Loucy (cell line): Measurements from ENCODE around the gene TOR4A.

ENCODE experiments used
- EZH2phosphoT487 ChIP-seq: fragments of 200-600 bp; IDR thresholded peaks from 2 replicates; pipeline ENCODE4 v1.6.1; 2018; ENCODE audit warnings: antibody characterized with exemption, mild to moderate bottlenecking, moderate library complexity, borderline replicate concordance
- TF ChIP-seq, protein P1 (sequence below): fragments of 200-600 bp; sonication (generic); conservative IDR thresholded peaks from 2 replicates; pipeline ENCODE4 v1.5.1; 2014; ENCODE audit warnings: mild to moderate bottlenecking, antibody characterized with exemption, low read length

DNA sequence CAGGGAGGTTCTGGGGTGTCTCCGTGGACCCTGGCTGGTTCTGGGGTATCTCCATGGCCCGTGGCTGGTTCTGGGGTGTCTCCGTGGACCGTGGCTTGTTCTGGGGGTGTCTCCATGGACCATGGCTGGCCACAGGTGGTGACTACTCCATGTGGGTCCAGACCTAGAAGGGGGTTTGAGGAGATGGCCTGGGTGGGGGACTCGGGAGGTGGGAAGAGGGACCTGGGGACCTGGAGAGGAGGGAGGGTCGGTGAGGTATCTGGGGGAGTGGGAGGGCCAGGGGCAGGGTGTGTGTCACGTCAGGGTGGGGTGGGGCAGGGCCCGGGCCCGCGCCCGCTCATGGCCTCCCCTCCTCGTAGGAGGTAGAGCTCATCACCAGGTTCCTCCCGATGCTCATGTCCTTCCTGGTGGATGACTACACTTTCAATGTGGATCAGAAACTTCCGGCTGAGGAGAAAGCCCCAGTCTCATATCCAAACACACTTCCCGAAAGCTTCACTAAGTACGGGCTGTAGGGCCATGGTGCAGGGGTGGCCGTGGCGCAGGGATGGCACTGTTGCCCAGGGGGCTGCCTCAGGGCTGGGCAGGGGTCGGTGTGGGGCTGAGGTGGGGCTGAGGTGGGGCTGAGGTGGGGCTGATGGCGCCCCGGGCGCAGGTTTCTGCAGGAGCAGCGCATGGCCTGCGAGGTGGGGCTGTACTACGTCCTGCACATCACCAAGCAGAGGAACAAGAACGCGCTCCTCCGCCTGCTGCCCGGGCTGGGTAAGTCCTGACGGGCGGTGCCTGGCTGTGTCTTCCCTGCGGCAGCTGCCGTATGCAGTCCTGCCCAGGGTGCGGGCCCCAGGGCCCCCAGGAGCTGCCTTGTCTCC lies 10.7 kb upstream of the TOR4A start:
- TF ChIP-seq, protein P1, sequence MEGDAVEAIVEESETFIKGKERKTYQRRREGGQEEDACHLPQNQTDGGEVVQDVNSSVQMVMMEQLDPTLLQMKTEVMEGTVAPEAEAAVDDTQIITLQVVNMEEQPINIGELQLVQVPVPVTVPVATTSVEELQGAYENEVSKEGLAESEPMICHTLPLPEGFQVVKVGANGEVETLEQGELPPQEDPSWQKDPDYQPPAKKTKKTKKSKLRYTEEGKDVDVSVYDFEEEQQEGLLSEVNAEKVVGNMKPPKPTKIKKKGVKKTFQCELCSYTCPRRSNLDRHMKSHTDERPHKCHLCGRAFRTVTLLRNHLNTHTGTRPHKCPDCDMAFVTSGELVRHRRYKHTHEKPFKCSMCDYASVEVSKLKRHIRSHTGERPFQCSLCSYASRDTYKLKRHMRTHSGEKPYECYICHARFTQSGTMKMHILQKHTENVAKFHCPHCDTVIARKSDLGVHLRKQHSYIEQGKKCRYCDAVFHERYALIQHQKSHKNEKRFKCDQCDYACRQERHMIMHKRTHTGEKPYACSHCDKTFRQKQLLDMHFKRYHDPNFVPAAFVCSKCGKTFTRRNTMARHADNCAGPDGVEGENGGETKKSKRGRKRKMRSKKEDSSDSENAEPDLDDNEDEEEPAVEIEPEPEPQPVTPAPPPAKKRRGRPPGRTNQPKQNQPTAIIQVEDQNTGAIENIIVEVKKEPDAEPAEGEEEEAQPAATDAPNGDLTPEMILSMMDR = no peak
- TF ChIP-seq EZH2phosphoT487 = no peak
